ENCODE data around the gene NUDT19.

NUDT19 gene

GRCh38 chr19:32691952-32692726 is 518 bp downstream of the NUDT19 start (continued):
- TF ChIP-seq, protein P1, sequence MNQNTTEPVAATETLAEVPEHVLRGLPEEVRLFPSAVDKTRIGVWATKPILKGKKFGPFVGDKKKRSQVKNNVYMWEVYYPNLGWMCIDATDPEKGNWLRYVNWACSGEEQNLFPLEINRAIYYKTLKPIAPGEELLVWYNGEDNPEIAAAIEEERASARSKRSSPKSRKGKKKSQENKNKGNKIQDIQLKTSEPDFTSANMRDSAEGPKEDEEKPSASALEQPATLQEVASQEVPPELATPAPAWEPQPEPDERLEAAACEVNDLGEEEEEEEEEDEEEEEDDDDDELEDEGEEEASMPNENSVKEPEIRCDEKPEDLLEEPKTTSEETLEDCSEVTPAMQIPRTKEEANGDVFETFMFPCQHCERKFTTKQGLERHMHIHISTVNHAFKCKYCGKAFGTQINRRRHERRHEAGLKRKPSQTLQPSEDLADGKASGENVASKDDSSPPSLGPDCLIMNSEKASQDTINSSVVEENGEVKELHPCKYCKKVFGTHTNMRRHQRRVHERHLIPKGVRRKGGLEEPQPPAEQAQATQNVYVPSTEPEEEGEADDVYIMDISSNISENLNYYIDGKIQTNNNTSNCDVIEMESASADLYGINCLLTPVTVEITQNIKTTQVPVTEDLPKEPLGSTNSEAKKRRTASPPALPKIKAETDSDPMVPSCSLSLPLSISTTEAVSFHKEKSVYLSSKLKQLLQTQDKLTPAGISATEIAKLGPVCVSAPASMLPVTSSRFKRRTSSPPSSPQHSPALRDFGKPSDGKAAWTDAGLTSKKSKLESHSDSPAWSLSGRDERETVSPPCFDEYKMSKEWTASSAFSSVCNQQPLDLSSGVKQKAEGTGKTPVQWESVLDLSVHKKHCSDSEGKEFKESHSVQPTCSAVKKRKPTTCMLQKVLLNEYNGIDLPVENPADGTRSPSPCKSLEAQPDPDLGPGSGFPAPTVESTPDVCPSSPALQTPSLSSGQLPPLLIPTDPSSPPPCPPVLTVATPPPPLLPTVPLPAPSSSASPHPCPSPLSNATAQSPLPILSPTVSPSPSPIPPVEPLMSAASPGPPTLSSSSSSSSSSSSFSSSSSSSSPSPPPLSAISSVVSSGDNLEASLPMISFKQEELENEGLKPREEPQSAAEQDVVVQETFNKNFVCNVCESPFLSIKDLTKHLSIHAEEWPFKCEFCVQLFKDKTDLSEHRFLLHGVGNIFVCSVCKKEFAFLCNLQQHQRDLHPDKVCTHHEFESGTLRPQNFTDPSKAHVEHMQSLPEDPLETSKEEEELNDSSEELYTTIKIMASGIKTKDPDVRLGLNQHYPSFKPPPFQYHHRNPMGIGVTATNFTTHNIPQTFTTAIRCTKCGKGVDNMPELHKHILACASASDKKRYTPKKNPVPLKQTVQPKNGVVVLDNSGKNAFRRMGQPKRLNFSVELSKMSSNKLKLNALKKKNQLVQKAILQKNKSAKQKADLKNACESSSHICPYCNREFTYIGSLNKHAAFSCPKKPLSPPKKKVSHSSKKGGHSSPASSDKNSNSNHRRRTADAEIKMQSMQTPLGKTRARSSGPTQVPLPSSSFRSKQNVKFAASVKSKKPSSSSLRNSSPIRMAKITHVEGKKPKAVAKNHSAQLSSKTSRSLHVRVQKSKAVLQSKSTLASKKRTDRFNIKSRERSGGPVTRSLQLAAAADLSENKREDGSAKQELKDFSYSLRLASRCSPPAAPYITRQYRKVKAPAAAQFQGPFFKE (tag by site-specific recombination; IDR thresholded peaks at IDR 0.05; ENCODE audit: borderline replicate concordance): peak; percentile 63; the same call in 1 of the 2 replicates
- TF ChIP-seq, protein P2, sequence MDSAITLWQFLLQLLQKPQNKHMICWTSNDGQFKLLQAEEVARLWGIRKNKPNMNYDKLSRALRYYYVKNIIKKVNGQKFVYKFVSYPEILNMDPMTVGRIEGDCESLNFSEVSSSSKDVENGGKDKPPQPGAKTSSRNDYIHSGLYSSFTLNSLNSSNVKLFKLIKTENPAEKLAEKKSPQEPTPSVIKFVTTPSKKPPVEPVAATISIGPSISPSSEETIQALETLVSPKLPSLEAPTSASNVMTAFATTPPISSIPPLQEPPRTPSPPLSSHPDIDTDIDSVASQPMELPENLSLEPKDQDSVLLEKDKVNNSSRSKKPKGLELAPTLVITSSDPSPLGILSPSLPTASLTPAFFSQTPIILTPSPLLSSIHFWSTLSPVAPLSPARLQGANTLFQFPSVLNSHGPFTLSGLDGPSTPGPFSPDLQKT (IDR thresholded peaks at IDR 0.05; ENCODE audit: borderline replicate concordance, low read depth, low read length): no peak
- TF ChIP-seq, protein P3, sequence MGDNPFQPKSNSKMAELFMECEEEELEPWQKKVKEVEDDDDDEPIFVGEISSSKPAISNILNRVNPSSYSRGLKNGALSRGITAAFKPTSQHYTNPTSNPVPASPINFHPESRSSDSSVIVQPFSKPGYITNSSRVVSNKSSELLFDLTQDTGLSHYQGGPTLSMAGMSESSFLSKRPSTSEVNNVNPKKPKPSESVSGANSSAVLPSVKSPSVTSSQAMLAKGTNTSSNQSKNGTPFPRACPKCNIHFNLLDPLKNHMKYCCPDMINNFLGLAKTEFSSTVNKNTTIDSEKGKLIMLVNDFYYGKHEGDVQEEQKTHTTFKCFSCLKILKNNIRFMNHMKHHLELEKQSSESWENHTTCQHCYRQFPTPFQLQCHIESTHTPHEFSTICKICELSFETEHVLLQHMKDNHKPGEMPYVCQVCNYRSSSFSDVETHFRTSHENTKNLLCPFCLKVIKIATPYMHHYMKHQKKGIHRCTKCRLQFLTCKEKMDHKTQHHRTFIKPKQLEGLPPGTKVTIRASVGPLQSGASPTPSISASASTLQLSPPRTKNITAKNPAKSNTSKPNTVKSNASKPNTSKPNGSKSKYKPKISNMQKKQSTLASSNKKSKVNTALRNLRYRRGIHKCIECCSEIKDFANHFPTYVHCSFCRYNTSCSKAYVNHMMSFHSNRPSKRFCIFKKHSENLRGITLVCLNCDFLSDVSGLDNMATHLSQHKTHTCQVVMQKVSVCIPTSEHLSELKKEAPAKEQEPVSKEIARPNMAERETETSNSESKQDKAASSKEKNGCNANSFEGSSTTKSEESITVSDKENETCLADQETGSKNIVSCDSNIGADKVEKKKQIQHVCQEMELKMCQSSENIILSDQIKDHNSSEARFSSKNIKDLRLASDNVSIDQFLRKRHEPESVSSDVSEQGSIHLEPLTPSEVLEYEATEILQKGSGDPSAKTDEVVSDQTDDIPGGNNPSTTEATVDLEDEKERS (tag by site-specific recombination; IDR thresholded peaks at IDR 0.05): no peak
- TF ChIP-seq ZNF843 (tag by site-specific recombination; IDR thresholded peaks at IDR 0.05) (no peak; the same call in none of the 2 replicates), GLIS1 (tag by site-specific recombination; IDR thresholded peaks at IDR 0.05) (peak; percentile 60), ZNF248 (tag by site-specific recombination; IDR thresholded peaks at IDR 0.05) (no peak), ZNF488 (tag by site-specific recombination; IDR thresholded peaks at IDR 0.05) (peak; percentile 48; the same call in 1 of the 2 replicates), ZBTB48 (tag by site-specific recombination; IDR thresholded peaks at IDR 0.05) (peak; percentile 56), ZNF776 (tag by site-specific recombination; IDR thresholded peaks at IDR 0.05; ENCODE audit: borderline replicate concordance) (peak; percentile 69; the same call in 1 of the 2 replicates), ZNF658 (tag by site-specific recombination; IDR thresholded peaks at IDR 0.05) (0 out of 2 replicates have a peak, but pooled peaks have one; percentile 74), ZNF629 (tag by site-specific recombination; IDR thresholded peaks at IDR 0.05) (0 out of 2 replicates have a peak, but pooled peaks have one; percentile 13), KLF9 (tag by site-specific recombination; IDR thresholded peaks at IDR 0.05; ENCODE audit: low read depth) (no peak), MZF1 (tag by site-specific recombination; IDR thresholded peaks at IDR 0.05; ENCODE audit: borderline replicate concordance) (no peak; the same call in 1 of the 2 replicates)
- TF ChIP-seq, protein P4, sequence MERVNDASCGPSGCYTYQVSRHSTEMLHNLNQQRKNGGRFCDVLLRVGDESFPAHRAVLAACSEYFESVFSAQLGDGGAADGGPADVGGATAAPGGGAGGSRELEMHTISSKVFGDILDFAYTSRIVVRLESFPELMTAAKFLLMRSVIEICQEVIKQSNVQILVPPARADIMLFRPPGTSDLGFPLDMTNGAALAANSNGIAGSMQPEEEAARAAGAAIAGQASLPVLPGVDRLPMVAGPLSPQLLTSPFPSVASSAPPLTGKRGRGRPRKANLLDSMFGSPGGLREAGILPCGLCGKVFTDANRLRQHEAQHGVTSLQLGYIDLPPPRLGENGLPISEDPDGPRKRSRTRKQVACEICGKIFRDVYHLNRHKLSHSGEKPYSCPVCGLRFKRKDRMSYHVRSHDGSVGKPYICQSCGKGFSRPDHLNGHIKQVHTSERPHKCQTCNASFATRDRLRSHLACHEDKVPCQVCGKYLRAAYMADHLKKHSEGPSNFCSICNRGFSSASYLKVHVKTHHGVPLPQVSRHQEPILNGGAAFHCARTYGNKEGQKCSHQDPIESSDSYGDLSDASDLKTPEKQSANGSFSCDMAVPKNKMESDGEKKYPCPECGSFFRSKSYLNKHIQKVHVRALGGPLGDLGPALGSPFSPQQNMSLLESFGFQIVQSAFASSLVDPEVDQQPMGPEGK (tag by site-specific recombination; IDR thresholded peaks at IDR 0.05): peak; percentile 76

Measured in HEK293 (cell line).